ENCODE results near the gene IFNG-AS1.

GRCh38 chr12:68048648-68049297 lies 59.5 kb downstream of the IFNG-AS1 start:
- TF ChIP-seq POLR2A (IDR thresholded peaks at IDR 0.05; ENCODE audit: borderline replicate concordance, extremely low read depth, insufficient read depth, insufficient read length) (no peak), CTCF (IDR thresholded peaks at IDR 0.05 in 2 of 3, conservative IDR thresholded peaks at IDR 0.05 in 1 of 3; ENCODE audit: borderline replicate concordance in 1 of 3, insufficient read depth in 1 of 3, low read depth in 2 of 3, low read length in 2 of 3) (no peak), EZH2phosphoT487 (IDR thresholded peaks at IDR 0.05; ENCODE audit: borderline replicate concordance) (no peak)
